CD14-positive monocyte (primary cell): ENCODE measurements around the gene LARGE2. TPM values are rescaled to one million over a fixed set of nuclear protein-coding genes. Genes with fewer than 3 reads are reported as not detected.

Experiments
- DNase-seq, 3 donors: peaks; one replicate each; pipeline ENCODE4 v3.0.0-alpha.2; 2011 to 2022
- H2AFZ ChIP-seq: 2 replicates; pipeline ENCODE4 v1.6.0; 2012; ENCODE audit warnings: mild to moderate bottlenecking, low read depth, low read length, inconsistent platforms; ENCODE audit not compliant: insufficient read depth, poor library complexity, severe bottlenecking
- H3K27ac ChIP-seq, 2 donors: 1 replicate in 1 of 2; 2 replicates in 1 of 2; pipeline ENCODE4 v1.5.1; 2012 to 2013; ENCODE audit warnings: low read length in 2 of 2, control low read depth in 1 of 2, inconsistent platforms in 1 of 2, low read depth in 1 of 2, mild to moderate bottlenecking in 1 of 2
- H3K27me3 ChIP-seq, 2 donors: one replicate each; pipeline versions ENCODE4 v1.6.0 to v1.6.1; 2011 to 2013; ENCODE audit warnings: low read length in 2 of 2; ENCODE audit not compliant: control insufficient read depth in 2 of 2, insufficient read depth in 2 of 2
- H3K36me3 ChIP-seq, 2 donors: replicated peaks in 1 of 2; 1 replicate in 1 of 2; 2 replicates in 1 of 2; pipeline versions ENCODE4 v1.5.1 to v1.6.1; 2012 to 2013; ENCODE audit warnings: low read length in 2 of 2, control low read depth in 1 of 2, inconsistent platforms in 1 of 2, mild to moderate bottlenecking in 1 of 2; ENCODE audit not compliant: insufficient read depth in 2 of 2, control insufficient read depth in 1 of 2
- H3K4me1 ChIP-seq, 2 donors: 1 replicate in 1 of 2; 2 replicates in 1 of 2; pipeline versions ENCODE4 v1.5.1 to v1.6.1; 2012 to 2013; ENCODE audit warnings: low read length in 2 of 2, control low read depth in 1 of 2, inconsistent platforms in 1 of 2, mild to moderate bottlenecking in 1 of 2, moderate library complexity in 1 of 2; ENCODE audit not compliant: insufficient read depth in 2 of 2, control insufficient read depth in 1 of 2
- H3K4me2 ChIP-seq: replicated peaks from 2 replicates; pipeline ENCODE3; 2012; ENCODE audit warnings: low read length, moderate library complexity, mild to moderate bottlenecking; ENCODE audit not compliant: poor library complexity, severe bottlenecking; ENCODE audit errors: extremely low read depth
- H3K4me3 ChIP-seq, 3 experiments: fragments of 200-600 bp in 1 of 3; sonication (generic) in 1 of 3; replicated peaks in 1 of 3; 1 replicate in 2 of 3; 2 replicates in 1 of 3; pipeline ENCODE4 v1.5.1; 2011 to 2013; ENCODE audit warnings: low read length in 3 of 3, mild to moderate bottlenecking in 3 of 3, control low read depth in 2 of 3, low read depth in 2 of 3, inconsistent platforms in 1 of 3, moderate library complexity in 1 of 3
- H3K79me2 ChIP-seq: 2 replicates; pipeline ENCODE4 v1.6.0; 2012; ENCODE audit warnings: mild to moderate bottlenecking, control low read depth, inconsistent platforms, low read length, moderate library complexity; ENCODE audit not compliant: insufficient read depth
- H3K9ac ChIP-seq: 2 replicates; pipeline ENCODE4 v1.6.0; 2017; ENCODE audit warnings: low read length, mild to moderate bottlenecking; ENCODE audit not compliant: insufficient read depth, poor library complexity, severe bottlenecking
- H3K9me3 ChIP-seq, 2 donors: replicated peaks in 1 of 2; 1 replicate in 1 of 2; 2 replicates in 1 of 2; pipeline versions ENCODE4 v1.5.1 to v1.6.1; 2012 to 2013; ENCODE audit warnings: low read length in 2 of 2, control low read depth in 1 of 2; ENCODE audit not compliant: control insufficient read depth in 1 of 2, insufficient read depth in 1 of 2
- H4K20me1 ChIP-seq: 2 replicates; pipeline ENCODE4 v1.6.0; 2012; ENCODE audit warnings: mild to moderate bottlenecking, low read length, control low read depth, moderate library complexity; ENCODE audit not compliant: insufficient read depth
- H3K27ac Mint-ChIP-seq, 7 donors: one replicate each; pipeline ENCODE4 v1.8.0; 2020; ENCODE audit warnings: mild to moderate bottlenecking in 7 of 7, mixed read lengths in 7 of 7, moderate library complexity in 6 of 7, inconsistent platforms in 2 of 7
- H3K27me3 Mint-ChIP-seq, 3 donors: one replicate each; pipeline ENCODE4 v1.8.0; 2021 to 2022; ENCODE audit warnings: low read depth in 3 of 3, mild to moderate bottlenecking in 3 of 3, mixed read lengths in 3 of 3, moderate library complexity in 3 of 3, inconsistent platforms in 1 of 3
- H3K36me3 Mint-ChIP-seq, 2 donors: one replicate each; pipeline ENCODE4 v1.8.0; 2020; ENCODE audit warnings: mixed read lengths in 2 of 2, inconsistent platforms in 1 of 2, mild to moderate bottlenecking in 1 of 2
- H3K4me1 Mint-ChIP-seq: one replicate; pipeline ENCODE4 v1.8.0; 2020; ENCODE audit warnings: mild to moderate bottlenecking, mixed read lengths
- H3K4me3 Mint-ChIP-seq, 2 donors: one replicate each; pipeline ENCODE4 v1.8.0; 2020; ENCODE audit warnings: mild to moderate bottlenecking in 2 of 2, mixed read lengths in 2 of 2, moderate library complexity in 1 of 2
- H3K9me3 Mint-ChIP-seq, 7 donors: one replicate each; pipeline ENCODE4 v1.8.0; 2020 to 2022; ENCODE audit warnings: mixed read lengths in 7 of 7, mild to moderate bottlenecking in 6 of 7, moderate library complexity in 6 of 7, inconsistent platforms in 2 of 7
- CTCF ChIP-seq: fragments of 200-600 bp; IDR thresholded peaks from one replicate; pipeline ENCODE4 v1.8.0; 2022; ENCODE audit warnings: antibody characterized with exemption, mild to moderate bottlenecking
- WGBS: methylation state at CpG from one replicate; pipeline ENCODE4 v1.1.5; 2013; ENCODE audit warnings: missing lambda C conversion rate; ENCODE audit not compliant: insufficient coverage; 5-methylcytosine and 5-hydroxymethylcytosine counted together
- intact Hi-C, 2 donors: fragments of 100-400 bp; cut with micrococcal nuclease; formaldehyde crosslinking; loops; one replicate each; pipeline versions ENCODE4 v1.15.0 to v1.15.1; 2023
- polyA plus RNA-seq, 3 donors: library from polyadenylated mRNA; depleted of rRNA in 1 of 3; unstranded in 2 of 3; stranded (reverse) in 1 of 3; fragments of 300-500 nt in 2 of 3; fragments of >200 nt in 1 of 3; fragmentation: Illumina TruSeq in 2 of 3; gene quantifications; 1 replicate in 2 of 3; 2 replicates in 1 of 3; pipeline ENCODE4 v1.2.3, GENCODE V29; 2012 to 2021

The LARGE2 gene
- polyA plus RNA-seq, 3 donors, result 0.12 TPM; not detected in 2

GRCh38 chr11:45902452-45903380 lies 19.7 kb upstream of the LARGE2 start:
- no peak overlapping the region for H3K9ac ChIP-seq
- no peak for TF ChIP-seq CTCF
- Mint-ChIP-seq H3K27me3 (peaks cover 39 to 67% (median 45%) of the 10 kb centered on the region in 3 donors), H3K27ac (no peak overlapping the region), H3K4me1 (peaks cover 10% of the 10 kb centered on the region), H3K9me3 (peaks cover 0 to 11% (median 5%) of the 10 kb centered on the region in 7 donors), H3K4me3 (no peak overlapping the region), H3K36me3 (peaks cover 3 to 4% of the 10 kb centered on the region in 2 donors)
- H2AFZ ChIP-seq, result no peak overlapping the region
- H3K27me3 ChIP-seq, result peaks cover 21 to 38% of the 10 kb centered on the region in 2 donors
- intact Hi-C loops, result no loop called here
- H3K79me2 ChIP-seq, result no peaks in the 10 kb centered on the region
- DNase-seq, result no peak
- H4K20me1 ChIP-seq, result no peaks in the 10 kb centered on the region
- no peaks in the 10 kb centered on the region for H3K36me3 ChIP-seq
- no peak overlapping the region for H3K27ac ChIP-seq
- H3K4me3 ChIP-seq, result no peak overlapping the region
- H3K4me2 ChIP-seq, result no peak overlapping the region
- H3K4me1 ChIP-seq, result peaks cover 11 to 15% of the 10 kb centered on the region in 2 donors
- 94% methylated on average over 49 of the region's 56 CpGs for WGBS
- peaks cover 4 to 23% of the 10 kb centered on the region in 2 donors for H3K9me3 ChIP-seq

GRCh38 chr11:45904309-45904915 lies 18.0 kb upstream of the LARGE2 start:
- 87% methylated on average over 10 of the region's 15 CpGs for WGBS
- no peak overlapping the region for H3K9ac ChIP-seq
- H3K9me3 ChIP-seq, result peaks cover 0 to 13% of the 10 kb centered on the region in 2 donors
- DNase-seq, result no peak
- peaks cover 0 to 7% (median 4%) of the 10 kb centered on the region in 7 donors for H3K9me3 Mint-ChIP-seq
- no peak for TF ChIP-seq CTCF
- H3K27me3 ChIP-seq, result peaks cover 10 to 21% of the 10 kb centered on the region in 2 donors
- no peaks in the 10 kb centered on the region for H3K79me2 ChIP-seq
- no peak overlapping the region for H3K4me3 Mint-ChIP-seq
- peaks cover 7 to 10% of the 10 kb centered on the region in 2 donors for H3K4me1 ChIP-seq
- H3K27me3 Mint-ChIP-seq, result peaks cover 22 to 50% (median 29%) of the 10 kb centered on the region in 3 donors
- H3K36me3 Mint-ChIP-seq, result peaks cover 6 to 9% of the 10 kb centered on the region in 2 donors
- H2AFZ ChIP-seq, result no peak overlapping the region
- peak overlapping the region in 3 of 7 donors; percentile 17 to 84 (median 62) for H3K27ac Mint-ChIP-seq
- H4K20me1 ChIP-seq, result peaks cover 12% of the 10 kb centered on the region
- no peak overlapping the region for H3K27ac ChIP-seq
- H3K36me3 ChIP-seq, result peaks cover 5 to 6% of the 10 kb centered on the region in 2 donors
- no peak overlapping the region for H3K4me3 ChIP-seq
- H3K4me1 Mint-ChIP-seq, result peaks cover 8% of the 10 kb centered on the region
- intact Hi-C loops, result no loop called here
- H3K4me2 ChIP-seq, result no peak overlapping the region
